HG02870 (cell line): Measurements from ENCODE around the gene PRR36.

ENCODE experiments used
- ATAC-seq: cut with Tn5 transposase; IDR thresholded peaks from one replicate; pipeline ENCODE4 v1.9.1; 2021; ENCODE audit warnings: mild to moderate bottlenecking, moderate library complexity; ENCODE audit not compliant: unreplicated experiment

Gene PRR36

DNA sequence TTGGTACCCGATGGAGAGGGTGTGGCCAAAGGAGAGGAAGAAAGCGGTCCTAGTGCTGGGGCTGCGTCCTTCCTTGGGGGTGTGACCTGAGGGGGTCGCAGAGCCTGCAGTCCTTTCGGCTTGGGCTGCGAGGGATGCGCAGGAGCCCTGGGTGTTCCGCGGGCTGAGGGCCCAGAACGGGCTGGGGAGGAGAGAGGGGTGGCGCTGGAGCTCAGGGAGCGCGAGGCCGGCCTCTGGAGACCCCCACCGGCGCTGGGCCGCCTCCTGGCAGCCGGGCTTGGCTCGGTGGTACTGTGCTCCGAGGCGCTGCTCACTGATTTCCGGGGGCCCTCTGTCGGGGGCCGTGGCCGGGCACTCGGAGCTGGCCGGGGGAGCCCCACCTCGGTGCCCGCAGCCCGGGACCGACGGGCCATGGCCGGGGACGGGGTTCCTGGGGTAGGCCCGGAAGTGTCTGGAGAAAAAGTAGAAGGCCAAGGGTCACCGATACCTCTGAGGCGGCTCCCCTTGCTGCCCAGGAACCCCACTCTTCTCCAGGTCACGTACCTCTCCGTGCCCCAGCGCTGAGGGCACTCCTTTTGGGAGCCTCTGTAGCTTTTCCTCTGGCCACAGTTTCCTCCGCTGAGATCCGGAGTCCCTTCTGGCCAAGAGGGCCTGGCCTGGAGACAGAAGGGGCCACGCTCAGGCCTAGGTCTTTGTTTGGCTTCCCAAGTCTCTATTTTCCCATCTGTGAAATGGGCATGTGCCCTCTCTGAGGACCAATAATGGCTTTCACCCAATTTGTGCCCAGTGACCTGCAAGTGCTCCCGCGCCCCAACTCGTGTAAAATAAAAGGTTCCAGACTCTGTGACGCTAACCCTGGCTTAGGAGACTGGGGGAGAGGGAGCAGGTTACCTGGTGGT is 1.6 kb downstream of the PRR36 start:
- no peak for ATAC-seq

- no peak for ATAC-seq
Observed at GRCh38 chr19:7871437-7872305, 2.5 kb downstream of the PRR36 start.

DNA sequence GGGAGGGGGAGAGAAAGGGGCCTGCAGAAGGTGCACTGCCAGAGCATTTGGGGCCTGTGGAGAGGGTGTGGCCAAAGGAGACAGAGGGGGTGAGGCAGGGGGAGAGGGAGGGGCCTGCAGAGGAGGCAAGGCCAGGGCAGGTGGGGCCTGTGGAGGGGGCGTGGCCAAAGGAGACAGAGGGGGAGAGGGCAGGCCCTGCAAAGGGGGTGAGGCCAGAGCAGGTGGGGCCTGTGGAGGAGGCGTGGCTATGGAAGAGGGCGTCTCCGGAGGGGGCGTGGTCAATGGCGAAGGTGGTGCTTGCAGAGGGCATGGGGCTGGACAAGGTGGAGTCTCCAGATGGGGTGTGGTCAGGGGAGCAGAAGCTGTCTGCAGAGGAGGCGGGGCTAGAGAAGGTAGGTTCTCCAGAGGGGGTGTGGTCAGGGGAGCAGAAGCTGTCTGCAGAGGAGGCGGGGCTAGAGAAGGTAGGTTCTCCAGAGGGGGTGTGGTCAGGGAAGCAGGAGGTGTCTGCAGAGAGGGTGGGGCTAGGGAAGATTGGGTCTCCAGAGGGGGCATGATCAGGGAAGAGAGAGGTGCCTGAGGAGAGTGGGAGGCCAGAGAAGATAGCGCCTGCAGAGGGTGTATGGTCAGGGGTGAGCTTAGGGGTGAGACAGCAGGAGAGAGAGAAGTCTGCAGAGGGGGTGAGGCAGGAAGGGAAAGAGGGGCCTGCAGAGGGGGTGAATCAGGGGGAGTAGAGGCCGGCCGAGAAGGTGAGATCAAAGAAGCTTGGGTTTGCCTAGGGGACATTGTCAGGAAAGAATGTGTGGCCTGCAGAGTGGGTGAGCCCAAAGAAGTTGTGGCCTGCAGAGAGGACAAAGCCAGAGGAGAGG is 3.4 kb downstream of the PRR36 start:
- ATAC-seq: no peak

GRCh38 chr19:7869910-7870511 is 4.2 kb downstream of the PRR36 start:
- ATAC-seq: no peak

DNA sequence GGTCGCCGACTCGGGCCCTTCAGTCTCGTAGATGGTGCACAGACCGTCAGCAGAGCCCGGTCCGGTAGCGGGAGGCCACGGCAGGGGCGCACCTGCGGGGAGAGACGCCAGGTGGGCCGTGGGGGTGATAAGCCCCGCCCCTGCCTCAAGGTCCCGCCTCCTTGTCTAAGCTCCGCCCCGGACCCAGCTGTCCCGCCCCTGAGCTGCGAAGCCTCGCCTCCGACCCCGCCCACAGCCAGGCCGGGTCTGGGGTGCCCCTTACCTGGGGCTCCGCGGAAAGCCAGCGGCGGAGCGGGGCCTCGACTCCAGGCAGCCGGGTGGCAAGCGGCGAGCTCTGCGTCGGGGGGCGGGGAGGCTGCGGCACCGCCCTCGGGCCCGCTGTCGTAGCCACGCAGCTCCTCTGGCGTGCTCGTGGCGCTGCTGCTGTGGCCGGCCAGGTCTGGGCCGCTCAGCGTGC is 4.7 kb downstream of the PRR36 start:
- peak; percentile 53 for ATAC-seq

GRCh38 chr19:7868671-7869452 is 5.3 kb downstream of the PRR36 start:
- ATAC-seq: peak; percentile 50

GRCh38 chr19:7868326-7868670 is 5.9 kb downstream of the PRR36 start:
- ATAC-seq: no peak

DNA sequence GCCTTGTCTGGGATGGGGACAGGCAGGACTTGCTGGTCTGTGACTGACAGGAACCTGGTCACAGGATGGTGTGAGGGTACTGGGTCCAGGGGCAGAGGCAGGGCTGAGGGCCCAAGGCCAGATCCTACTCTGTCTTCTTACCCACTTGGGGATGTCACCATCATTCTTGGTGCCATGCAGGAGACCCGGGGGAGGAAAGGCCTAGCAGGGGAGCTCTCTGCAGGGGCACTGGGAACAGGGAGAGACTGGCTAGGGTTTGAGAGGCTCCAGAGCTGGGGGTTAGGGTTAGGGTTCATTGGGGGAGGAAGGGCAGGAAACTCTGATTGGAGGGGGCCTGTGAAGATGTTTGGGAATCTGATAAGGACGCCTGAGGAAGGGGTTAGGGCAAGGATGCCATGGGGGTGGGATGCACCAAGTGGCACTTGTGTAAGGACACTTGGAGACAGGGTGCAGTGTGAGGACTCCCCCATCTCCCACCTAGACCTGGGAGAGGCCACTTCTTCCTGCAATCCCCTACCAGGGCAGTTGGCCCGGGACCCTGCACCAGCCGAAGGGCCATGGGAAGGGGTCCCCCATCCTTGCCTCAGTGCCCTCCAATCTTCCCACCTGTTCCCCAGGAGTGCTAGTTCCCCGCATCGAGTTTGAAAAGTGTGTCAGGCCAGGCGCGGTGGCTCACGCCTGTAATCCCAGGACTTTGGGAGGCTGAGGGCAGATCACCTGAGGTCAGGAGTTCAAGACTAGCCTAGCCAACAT is 6.9 kb downstream of the PRR36 start:
- ATAC-seq: no peak

DNA sequence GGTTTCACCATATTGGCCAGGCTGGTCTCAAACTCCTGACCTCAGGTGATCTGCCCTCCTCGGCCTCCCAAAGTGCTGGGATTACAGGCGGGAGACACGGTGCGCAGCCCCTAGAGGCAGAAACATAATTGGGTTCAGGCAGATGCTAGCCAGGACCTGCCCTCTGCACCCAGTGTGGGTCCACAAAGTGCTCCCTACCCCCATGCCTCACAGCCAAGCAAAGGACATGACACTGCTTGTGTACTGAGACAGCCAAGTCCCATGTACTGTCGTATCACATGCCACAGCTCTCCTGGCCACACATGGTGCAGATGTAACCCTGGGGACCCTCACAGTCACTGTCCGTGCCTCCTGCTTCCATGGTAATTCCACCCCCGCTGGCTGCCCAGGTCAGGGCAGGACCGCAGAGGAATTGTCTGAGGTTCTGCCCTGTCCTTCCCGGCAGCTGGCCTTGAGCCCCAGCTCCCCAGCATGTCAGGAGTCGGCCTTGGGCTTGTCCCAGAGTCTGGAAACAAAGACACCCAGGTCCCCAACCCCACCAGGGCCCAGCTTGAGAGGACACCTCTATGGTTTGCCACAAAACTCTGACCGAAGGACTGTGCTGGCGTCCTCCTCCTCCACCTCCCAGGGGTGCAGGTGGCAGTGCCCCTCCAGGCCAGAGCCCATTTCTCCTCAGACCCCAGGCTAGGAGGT is 7.6 kb downstream of the PRR36 start:
- no peak for ATAC-seq

DNA sequence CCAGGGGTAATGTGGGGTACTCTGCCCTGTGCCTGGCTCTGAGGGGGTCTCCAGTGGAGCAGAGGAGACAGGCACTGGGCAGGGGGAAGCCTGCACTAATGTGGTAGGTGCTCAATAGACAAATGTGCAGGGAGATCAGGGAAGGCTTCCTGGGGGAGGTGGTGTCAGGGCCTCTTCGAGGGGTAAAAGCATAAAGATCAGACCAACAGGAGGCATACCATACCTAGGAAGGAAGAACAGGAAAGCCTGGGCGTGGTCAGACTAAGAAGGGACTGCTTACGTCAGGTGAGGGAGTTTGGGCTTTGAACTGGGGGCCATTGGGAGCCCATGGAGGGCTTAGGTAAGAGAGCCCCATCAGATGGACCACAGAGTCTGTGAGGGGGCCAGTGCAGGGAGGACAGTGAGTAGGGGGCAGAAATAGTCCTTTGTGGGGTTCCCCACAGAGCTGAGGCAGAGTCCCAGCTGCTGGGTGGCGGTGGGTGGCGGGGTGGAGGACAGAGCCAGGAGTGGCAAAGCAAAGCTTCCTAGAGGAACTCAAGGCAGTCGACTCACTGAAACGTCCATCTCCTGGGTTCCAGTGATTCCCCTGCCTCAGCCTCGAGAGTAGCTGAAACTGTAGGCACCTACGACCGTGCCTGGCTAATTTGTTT is 8.8 kb downstream of the PRR36 start:
- ATAC-seq: no peak

GRCh38 chr19:7864690-7865074 is 9.5 kb downstream of the PRR36 start:
- no peak for ATAC-seq

GRCh38 chr19:7863971-7864689 is 10.1 kb downstream of the PRR36 start:
- no peak for ATAC-seq

- ATAC-seq: no peak
Observed at GRCh38 chr19:7863157-7863970, 10.8 kb downstream of the PRR36 start.

DNA sequence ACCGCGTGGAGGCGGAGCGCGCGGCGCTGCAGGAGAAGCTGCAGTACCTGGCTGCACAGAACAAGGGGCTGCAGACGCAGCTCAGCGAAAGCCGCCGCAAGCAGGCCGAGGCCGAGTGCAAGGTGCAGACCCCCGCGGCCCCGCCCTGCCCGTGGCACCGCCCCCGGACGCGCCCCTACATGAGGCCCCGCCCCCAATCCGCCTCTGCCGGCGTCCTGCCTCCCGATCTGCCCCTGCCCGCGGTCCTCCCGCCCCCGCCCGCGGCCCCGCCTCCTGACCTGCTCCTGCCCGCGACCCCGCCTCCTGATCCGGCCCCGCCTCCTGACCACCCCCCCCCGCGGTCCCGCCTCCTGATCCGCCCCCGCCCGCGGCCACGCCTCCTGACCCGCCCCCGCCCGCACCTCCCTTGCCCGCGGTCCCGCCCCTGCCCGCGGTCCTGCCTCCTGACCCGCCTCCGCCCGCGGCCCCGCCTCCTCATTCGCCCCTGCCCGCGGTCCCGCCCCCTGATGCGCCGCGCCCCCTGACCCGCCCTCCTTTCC is 11.7 kb downstream of the PRR36 start:
- ATAC-seq: no peak

DNA sequence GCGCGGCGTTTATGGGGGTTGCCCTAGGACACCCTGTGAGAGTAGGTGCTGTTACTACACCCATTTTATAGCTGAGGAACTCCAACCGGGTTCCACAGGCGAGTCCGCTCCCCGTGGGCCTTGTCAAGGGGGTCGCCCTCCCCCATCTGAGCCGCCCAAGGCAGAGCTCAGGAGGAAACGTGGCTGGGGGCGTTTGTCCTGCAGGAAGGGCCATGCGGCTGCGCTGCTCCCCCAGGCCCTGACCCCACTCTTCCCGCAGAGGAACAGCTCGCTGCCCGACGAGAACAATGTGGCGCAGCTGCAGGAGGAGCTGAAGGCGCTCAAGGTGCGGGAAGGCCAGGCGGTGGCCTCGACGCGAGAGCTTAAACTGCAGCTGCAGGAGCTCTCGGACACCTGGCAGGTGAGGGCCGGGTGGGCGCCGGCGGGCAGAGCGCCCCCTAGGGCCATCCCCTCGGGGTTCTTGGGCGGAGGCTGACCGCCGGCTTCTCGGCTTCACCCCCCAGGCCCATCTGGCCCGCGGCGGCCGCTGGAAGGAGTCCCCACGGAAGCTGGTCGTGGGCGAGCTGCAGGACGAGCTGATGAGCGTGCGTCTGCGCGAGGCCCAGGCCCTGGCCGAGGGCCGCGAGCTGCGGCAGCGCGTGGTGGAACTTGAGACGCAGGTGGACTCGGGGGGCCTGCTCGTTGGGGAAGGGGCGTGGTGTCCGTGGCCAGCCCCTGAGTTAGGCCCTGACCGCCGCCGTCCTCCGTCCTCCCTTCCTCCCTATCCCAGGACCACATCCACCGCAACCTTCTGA is 12.4 kb downstream of the PRR36 start:
- ATAC-seq: no peak
